Measurements from ENCODE around the gene AGO1. TPM values are rescaled to one million over a fixed set of nuclear protein-coding genes. Genes with fewer than 3 reads are reported as not detected.

The AGO1 gene
- total and polyA plus RNA-seq, 10 donors, result 2.3 to 38.2 (median 31.0) TPM

GRCh38 chr1:35945327-35945726 is 62.3 kb downstream of the AGO1 start:
- peaks cover 6 to 57% (median 27%) of the 10 kb centered on the region in 6 donors for H3K4me1 ChIP-seq
- intact Hi-C loops (cut with DNase I; ENCODE audit: low total_unique reads), result no loop called here
- no peak for DNase-seq
- H3K9me3 ChIP-seq, result no peaks in the 10 kb centered on the region
- WGBS, 5 donors, result 52 to 66% (median 65%) methylated on average over 2 of the region's 2 CpGs
- no peaks in the 10 kb centered on the region for H3K27me3 ChIP-seq (replicated peaks in 1 of 7)
- H3K4me3 ChIP-seq, result no peak overlapping the region
- TF ChIP-seq POLR2AphosphoS5 (IDR thresholded peaks at IDR 0.05) (no peak), POLR2A (IDR thresholded peaks at IDR 0.05) (no peak), CTCF (IDR thresholded peaks at IDR 0.05 in 8 of 11, conservative IDR thresholded peaks at IDR 0.05 in 3 of 11) (no peak)
- no peak overlapping the region for H3K27ac ChIP-seq
- peaks cover 0 to 35% (median 0%) of the 10 kb centered on the region in 6 donors for H3K36me3 ChIP-seq

- peaks cover 0 to 53% (median 0%) of the 10 kb centered on the region in 6 donors for H3K36me3 ChIP-seq
- no peaks in the 10 kb centered on the region for H3K27me3 ChIP-seq (replicated peaks in 1 of 7)
- no peaks in the 10 kb centered on the region for H3K9me3 ChIP-seq
- DNase-seq, result no peak
- H3K4me1 ChIP-seq, result peaks cover 2 to 50% (median 18%) of the 10 kb centered on the region in 6 donors
- WGBS, 5 donors, result 63 to 79% (median 76%) methylated on average over 2 of the region's 2 CpGs
- no peak overlapping the region for H3K4me3 ChIP-seq
- intact Hi-C loops (cut with DNase I; ENCODE audit: low total_unique reads), result no loop called here
- no peak for TF ChIP-seq POLR2A (IDR thresholded peaks at IDR 0.05)
- no peak for TF ChIP-seq POLR2AphosphoS5 (IDR thresholded peaks at IDR 0.05)
- no peak for TF ChIP-seq CTCF (IDR thresholded peaks at IDR 0.05 in 8 of 11, conservative IDR thresholded peaks at IDR 0.05 in 3 of 11)
- H3K27ac ChIP-seq, result no peak overlapping the region
Observed at GRCh38 chr1:35947547-35947946, 64.5 kb downstream of the AGO1 start.

GRCh38 chr1:35958558-35958957 is 75.5 kb downstream of the AGO1 start:
- Histone ChIP-seq H3K27me3 (replicated peaks in 1 of 7) (no peaks in the 10 kb centered on the region), H3K27ac (no peak overlapping the region), H3K36me3 (peaks cover 0 to 22% (median 0%) of the 10 kb centered on the region in 6 donors), H3K4me1 (no peaks in the 10 kb centered on the region), H3K9me3 (no peaks in the 10 kb centered on the region), H3K4me3 (no peak overlapping the region)
- 93 to 100% (median 100%) methylated on average over 1 of the region's 1 CpG for WGBS, 5 donors
- DNase-seq, result no peak
- TF ChIP-seq POLR2AphosphoS5 (IDR thresholded peaks at IDR 0.05) (no peak), CTCF (IDR thresholded peaks at IDR 0.05 in 8 of 11, conservative IDR thresholded peaks at IDR 0.05 in 3 of 11) (no peak), POLR2A (IDR thresholded peaks at IDR 0.05) (no peak)
- intact Hi-C loops (cut with DNase I; ENCODE audit: low total_unique reads), result no loop called here

GRCh38 chr1:35959304-35959703 is 76.3 kb downstream of the AGO1 start:
- H3K36me3 ChIP-seq, result peaks cover 0 to 22% (median 0%) of the 10 kb centered on the region in 6 donors
- 94 to 98% (median 97%) methylated on average over 3 of the region's 3 CpGs for WGBS, 5 donors
- no peaks in the 10 kb centered on the region for H3K4me1 ChIP-seq
- intact Hi-C loops (cut with DNase I; ENCODE audit: low total_unique reads), result no loop called here
- H3K27ac ChIP-seq, result no peak overlapping the region
- DNase-seq, result no peak
- TF ChIP-seq CTCF (IDR thresholded peaks at IDR 0.05 in 8 of 11, conservative IDR thresholded peaks at IDR 0.05 in 3 of 11), result no peak
- TF ChIP-seq POLR2AphosphoS5 (IDR thresholded peaks at IDR 0.05), result no peak
- TF ChIP-seq POLR2A (IDR thresholded peaks at IDR 0.05), result no peak
- no peak overlapping the region for H3K4me3 ChIP-seq
- H3K9me3 ChIP-seq, result peaks cover 0 to 6% (median 0%) of the 10 kb centered on the region in 8 donors
- no peaks in the 10 kb centered on the region for H3K27me3 ChIP-seq (replicated peaks in 1 of 7)
